Esophagus muscularis mucosa (tissue), 4 donors: ENCODE data around the gene INPP5A. TPM values are rescaled to one million over a fixed set of nuclear protein-coding genes. Genes with fewer than 3 reads are reported as not detected.
"Not testable (repeated sequence)": the region's sequence is repeated elsewhere in the genome, so short reads cannot be mapped to it uniquely, and the experiment has no call there.

Experiments used
- DNase-seq: peaks from one replicate; pipeline ENCODE4 v3.0.0-alpha.2; 2017; ENCODE audit errors: extremely low spot score
- H3K27ac ChIP-seq, 4 donors: fragments of 200-600 bp; sonication (generic); replicated peaks in 1 of 4; 1 replicate in 3 of 4; 2 replicates in 1 of 4; pipeline ENCODE4 v1.5.1; 2016 to 2019; ENCODE audit warnings: mild to moderate bottlenecking in 1 of 4
- H3K27me3 ChIP-seq, 4 donors: fragments of 200-600 bp; sonication (generic); one replicate each; pipeline versions ENCODE4 v1.5.1 to v1.6.0; 2016 to 2019
- H3K36me3 ChIP-seq, 4 donors: fragments of 200-600 bp; sonication (generic); one replicate each; pipeline ENCODE4 v1.5.1; 2016 to 2019
- H3K4me1 ChIP-seq, 4 donors: fragments of 200-600 bp; sonication (generic); one replicate each; pipeline ENCODE4 v1.5.1; 2016 to 2019
- H3K4me3 ChIP-seq, 4 donors: fragments of 200-600 bp; sonication (generic); 1 replicate in 2 of 4; 2 replicates in 2 of 4; pipeline ENCODE4 v1.5.1; 2016 to 2019; ENCODE audit warnings: mild to moderate bottlenecking in 4 of 4, moderate library complexity in 1 of 4
- H3K9me3 ChIP-seq, 4 donors: fragments of 200-600 bp; sonication (generic); 1 replicate in 3 of 4; 2 replicates in 1 of 4; pipeline ENCODE4 v1.5.1; 2016 to 2019
- CTCF ChIP-seq, 3 experiments: fragments of 200-600 bp in 2 of 3; fragments of 450-650 bp in 1 of 3; sonication (generic) in 2 of 3; IDR thresholded peaks; one replicate each; pipeline ENCODE4 v1.5.1; 2017 to 2019; ENCODE audit warnings: antibody characterized with exemption in 3 of 3, mild to moderate bottlenecking in 2 of 3, moderate library complexity in 1 of 3
- EP300 ChIP-seq: sonication (generic); formaldehyde crosslinking; IDR thresholded peaks from one replicate; pipeline ENCODE4 v1.6.1; 2017; ENCODE audit warnings: antibody characterized with exemption
- POLR2A ChIP-seq: fragments of 450-650 bp; IDR thresholded peaks from one replicate; pipeline ENCODE4 v1.6.1; 2017; ENCODE audit warnings: antibody characterized with exemption, moderate library complexity, mild to moderate bottlenecking, low read depth
- POLR2AphosphoS5 ChIP-seq, 2 donors: sonication (generic); formaldehyde crosslinking; IDR thresholded peaks; one replicate each; pipeline ENCODE4 v1.6.1; 2017; ENCODE audit warnings: antibody characterized with exemption in 2 of 2
- WGBS: methylation state at CpG from one replicate; pipeline ENCODE4 v1.1.5; 2018; 5-methylcytosine and 5-hydroxymethylcytosine counted together
- intact Hi-C: fragments of 100-400 bp; cut with DNase I; formaldehyde crosslinking; loops from one replicate; pipeline ENCODE4 v1.15.1; 2023
- total RNA-seq, 4 donors: library from RNA; depleted of rRNA; stranded (reverse); fragments of >200 nt; gene quantifications; one replicate each; pipeline versions ENCODE4 v1.1.0 to v1.2.1, GENCODE V29; 2016

The INPP5A gene
- total RNA-seq, 4 donors from 2014 or later = 234 to 301 (median 245) TPM

- intact Hi-C loops = no loop called here
- H3K36me3 ChIP-seq = peaks cover 30 to 87% (median 51%) of the 10 kb centered on the region in 4 donors
Observed at GRCh38 chr10:132766291-132766690, 228.7 kb downstream of the INPP5A start.

GRCh38 chr10:132768346-132769248 lies 231.0 kb downstream of the INPP5A start:
- 93% methylated on average over 29 of the region's 41 CpGs for WGBS
- Histone ChIP-seq H3K4me1 (no peaks in the 10 kb centered on the region), H3K27me3 (no peaks in the 10 kb centered on the region), H3K36me3 (peaks cover 22 to 82% (median 53%) of the 10 kb centered on the region in 4 donors), H3K27ac (no peak overlapping the region), H3K4me3 (no peak overlapping the region), H3K9me3 (no peaks in the 10 kb centered on the region)
- intact Hi-C loops = no loop called here
- no peak for TF ChIP-seq POLR2AphosphoS5 (IDR thresholded peaks at IDR 0.05)
- no peak for TF ChIP-seq POLR2A
- no peak for TF ChIP-seq CTCF (IDR thresholded peaks at IDR 0.05)
- no peak for TF ChIP-seq EP300
- DNase-seq = no peak

More at GRCh38 chr10:132766291-132766690, 228.7 kb downstream of the INPP5A start:
- TF ChIP-seq POLR2A = no peak
- TF ChIP-seq POLR2AphosphoS5 (IDR thresholded peaks at IDR 0.05) = no peak
- TF ChIP-seq EP300 = no peak
- no peak for TF ChIP-seq CTCF (IDR thresholded peaks at IDR 0.05)
- 93% methylated on average over 13 of the region's 13 CpGs for WGBS
- Histone ChIP-seq H3K9me3 (no peaks in the 10 kb centered on the region), H3K4me3 (no peak overlapping the region), H3K27me3 (no peaks in the 10 kb centered on the region), H3K4me1 (no peaks in the 10 kb centered on the region), H3K27ac (no peak overlapping the region)
- no peak for DNase-seq

DNA sequence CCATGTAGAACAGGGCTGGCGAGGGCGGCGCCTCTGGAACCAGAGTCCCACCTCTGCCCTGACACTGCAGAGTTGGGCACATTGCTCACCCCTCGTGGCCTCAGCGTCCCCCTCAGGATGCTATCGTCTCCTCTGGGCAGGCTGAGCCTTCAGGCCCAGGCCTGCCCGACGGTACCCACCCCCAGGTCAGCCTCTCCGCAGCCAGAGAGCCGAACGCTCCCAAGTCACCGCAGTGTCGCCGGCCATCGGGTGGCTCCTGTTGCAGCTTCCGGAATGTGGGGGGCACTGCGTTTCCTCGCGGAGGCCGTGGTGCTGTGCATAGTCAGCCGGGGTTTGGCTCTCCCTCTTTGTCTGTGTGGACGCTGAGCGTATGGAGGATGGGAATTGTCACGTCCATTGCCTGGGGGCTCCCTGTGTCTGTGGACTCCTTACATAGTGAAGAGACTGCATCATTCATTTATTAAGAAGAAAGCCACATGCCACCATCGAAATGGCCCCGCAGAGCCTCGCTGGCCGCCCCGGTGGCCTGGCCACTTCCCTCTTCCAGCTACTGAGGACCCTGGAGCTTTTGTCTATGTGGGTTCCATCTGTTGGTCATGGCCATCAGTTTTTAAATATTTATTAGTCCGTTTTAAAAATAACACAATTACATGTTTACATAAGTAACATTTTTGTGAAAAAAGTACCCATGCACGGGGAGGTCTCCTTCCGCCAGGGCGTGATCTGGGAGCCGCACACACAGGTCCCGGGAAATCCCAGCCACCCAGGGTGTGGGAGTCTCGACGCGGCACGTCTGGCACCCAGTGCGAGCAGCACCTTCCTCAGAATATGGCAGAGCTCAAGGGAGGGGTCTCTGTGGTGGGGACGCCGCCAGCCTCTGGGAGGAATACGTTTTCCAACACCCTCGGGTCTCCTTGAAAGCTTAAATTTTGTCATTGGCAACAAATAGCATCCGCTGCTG lies 232.8 kb downstream of the INPP5A start:
- Histone ChIP-seq H3K4me1 (peaks cover 0 to 7% (median 5%) of the 10 kb centered on the region in 4 donors), H3K27me3 (no peaks in the 10 kb centered on the region), H3K9me3 (no peaks in the 10 kb centered on the region), H3K36me3 (peaks cover 29 to 78% (median 60%) of the 10 kb centered on the region in 4 donors), H3K4me3 (no peak overlapping the region), H3K27ac (no peak overlapping the region)
- TF ChIP-seq POLR2A (no peak), EP300 (no peak), POLR2AphosphoS5 (IDR thresholded peaks at IDR 0.05) (no peak), CTCF (IDR thresholded peaks at IDR 0.05) (no peak)
- DNase-seq = no peak
- intact Hi-C loops = no loop called here
- 94% methylated on average over 38 of the region's 45 CpGs for WGBS

DNA sequence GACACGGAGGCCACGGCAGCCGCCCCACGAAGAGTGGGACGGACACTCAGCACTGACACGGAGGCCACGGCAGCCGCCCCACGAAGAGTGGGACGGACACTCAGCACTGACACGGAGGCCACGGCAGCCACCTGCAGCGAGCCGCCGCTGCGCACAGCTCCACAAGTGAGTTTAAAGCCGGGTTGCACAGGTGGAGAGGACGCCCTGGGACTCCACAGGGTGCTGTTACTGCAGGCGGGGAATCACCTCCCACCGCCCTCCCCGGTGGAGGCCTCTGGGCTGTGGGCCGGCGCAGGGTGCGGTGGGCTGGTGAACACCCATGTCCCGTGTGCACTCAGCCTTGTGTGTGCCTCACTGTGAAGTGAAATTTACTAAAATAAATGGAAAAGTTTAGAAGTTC lies 235.2 kb downstream of the INPP5A start:
- 94% methylated on average over 3 of the region's 25 CpGs for WGBS
- H3K4me3 ChIP-seq, intact Hi-C loops, H3K27ac ChIP-seq, H3K27me3 ChIP-seq, H3K9me3 ChIP-seq, H3K4me1 ChIP-seq, DNase-seq: not testable (repeated sequence)
- peaks cover 29 to 82% (median 70%) of the 10 kb centered on the region in 4 donors for H3K36me3 ChIP-seq
